H9 (cell line): ENCODE measurements around the gene VDAC2. TPM values are rescaled to one million over a fixed set of nuclear protein-coding genes. Genes with fewer than 3 reads are reported as not detected.

ENCODE experiments used
- DNase-seq: peaks from one replicate; pipeline ENCODE4 v3.0.0-alpha.2; 2017
- H2AFZ ChIP-seq: one replicate; pipeline ENCODE4 v1.6.1; 2013; ENCODE audit warnings: mild to moderate bottlenecking, low read length, control low read depth, moderate library complexity
- H2AK5ac ChIP-seq: 2 replicates; pipeline ENCODE4 v1.6.1; 2013; ENCODE audit warnings: low read length, control low read depth, mixed read lengths; ENCODE audit not compliant: insufficient read length
- H2BK120ac ChIP-seq: one replicate; pipeline ENCODE4 v1.6.1; 2013; ENCODE audit warnings: low read depth, mild to moderate bottlenecking, low read length, control low read depth, inconsistent platforms; ENCODE audit not compliant: poor library complexity, severe bottlenecking
- H2BK12ac ChIP-seq: 2 replicates; pipeline ENCODE4 v1.6.1; 2013; ENCODE audit warnings: low read length, control low read depth, mixed read lengths, low read depth; ENCODE audit not compliant: insufficient read length
- H2BK15ac ChIP-seq: 2 replicates; pipeline ENCODE4 v1.6.1; 2013; ENCODE audit warnings: low read depth, low read length, control low read depth
- H2BK20ac ChIP-seq: one replicate; pipeline ENCODE4 v1.6.1; 2013; ENCODE audit warnings: low read depth, mild to moderate bottlenecking, low read length, control low read depth, inconsistent platforms; ENCODE audit not compliant: poor library complexity, severe bottlenecking
- H2BK5ac ChIP-seq: 2 replicates; pipeline ENCODE4 v1.6.1; 2013; ENCODE audit warnings: low read length, control low read depth, mixed read lengths; ENCODE audit not compliant: insufficient read length
- H3K14ac ChIP-seq: 2 replicates; pipeline ENCODE4 v1.6.1; 2013; ENCODE audit warnings: low read length, control low read depth; ENCODE audit not compliant: insufficient read depth
- H3K18ac ChIP-seq: 2 replicates; pipeline ENCODE4 v1.6.1; 2013; ENCODE audit warnings: low read depth, mild to moderate bottlenecking, mixed read lengths, low read length, control low read depth; ENCODE audit not compliant: insufficient read length
- H3K23ac ChIP-seq: 2 replicates; pipeline ENCODE4 v1.6.1; 2013; ENCODE audit warnings: low read length, control low read depth, mixed read lengths, low read depth; ENCODE audit not compliant: insufficient read length
- H3K23me2 ChIP-seq: 2 replicates; pipeline ENCODE4 v1.6.1; 2013; ENCODE audit warnings: low read depth, mild to moderate bottlenecking, mixed read lengths, low read length, control low read depth; ENCODE audit not compliant: insufficient read length, poor library complexity, severe bottlenecking
- H3K27ac ChIP-seq: 2 replicates; pipeline ENCODE4 v1.5.1; 2013; ENCODE audit warnings: low read length, control low read depth, mixed read lengths, low read depth; ENCODE audit not compliant: insufficient read length
- H3K27me3 ChIP-seq: 2 replicates; pipeline ENCODE4 v1.6.1; 2013; ENCODE audit warnings: low read length, control low read depth, inconsistent platforms; ENCODE audit not compliant: insufficient read depth
- H3K4ac ChIP-seq: 2 replicates; pipeline ENCODE4 v1.6.1; 2013; ENCODE audit warnings: low read depth, mild to moderate bottlenecking, control low read depth, inconsistent platforms, low read length, moderate library complexity
- H3K4me1 ChIP-seq: 2 replicates; pipeline ENCODE4 v1.6.1; 2013; ENCODE audit warnings: low read length, control low read depth, inconsistent platforms; ENCODE audit not compliant: insufficient read depth
- H3K4me2 ChIP-seq: 2 replicates; pipeline ENCODE4 v1.6.1; 2013; ENCODE audit warnings: low read length, control low read depth, mixed read lengths; ENCODE audit not compliant: insufficient read length, insufficient read depth
- H3K56ac ChIP-seq: 2 replicates; pipeline ENCODE4 v1.6.1; 2013; ENCODE audit warnings: low read depth, mild to moderate bottlenecking, mixed read lengths, low read length, control low read depth; ENCODE audit not compliant: insufficient read length
- H3K79me1 ChIP-seq: 2 replicates; pipeline ENCODE4 v1.6.1; 2013; ENCODE audit warnings: low read depth, mild to moderate bottlenecking, moderate library complexity, low read length, control low read depth, inconsistent platforms; ENCODE audit not compliant: insufficient read depth, poor library complexity, severe bottlenecking
- H3K79me2 ChIP-seq: 2 replicates; pipeline ENCODE4 v1.6.1; 2013; ENCODE audit warnings: low read length, control low read depth, inconsistent platforms; ENCODE audit not compliant: insufficient read depth
- H3K9ac ChIP-seq: 2 replicates; pipeline ENCODE4 v1.6.1; 2013; ENCODE audit warnings: low read length, control low read depth, mixed read lengths; ENCODE audit not compliant: insufficient read length; ENCODE audit errors: extremely low read depth
- H3K9me3 ChIP-seq: one replicate; pipeline ENCODE4 v1.6.1; 2013; ENCODE audit warnings: low read depth, low read length, inconsistent platforms; ENCODE audit not compliant: control insufficient read depth
- H3T11ph ChIP-seq: one replicate; pipeline ENCODE4 v1.6.1; 2013; ENCODE audit warnings: mild to moderate bottlenecking, low read length, control low read depth, inconsistent platforms
- H4K20me1 ChIP-seq: one replicate; pipeline ENCODE4 v1.6.1; 2013; ENCODE audit not compliant: control insufficient read depth, insufficient read length, insufficient read depth
- H4K5ac ChIP-seq: 2 replicates; pipeline ENCODE4 v1.6.1; 2013; ENCODE audit warnings: low read depth, mild to moderate bottlenecking, mixed read lengths, low read length, control low read depth; ENCODE audit not compliant: insufficient read length
- H4K8ac ChIP-seq: replicated peaks from 2 replicates; pipeline ENCODE4 v1.6.1; 2013; ENCODE audit warnings: low read length, control low read depth, mixed read lengths, low read depth; ENCODE audit not compliant: insufficient read length
- H4K91ac ChIP-seq: 2 replicates; pipeline ENCODE4 v1.6.1; 2013; ENCODE audit warnings: low read depth, mild to moderate bottlenecking, moderate library complexity, mixed read lengths, low read length, control low read depth; ENCODE audit not compliant: insufficient read length
- H3K27ac Mint-ChIP-seq, 3 experiments: 2 replicates in 2 of 3; 3 replicates in 1 of 3; pipeline ENCODE4 v1.8.0; 2020 to 2021; ENCODE audit warnings: mixed read lengths in 3 of 3, mild to moderate bottlenecking in 1 of 3, moderate library complexity in 1 of 3
- H3K27me3 Mint-ChIP-seq: 2 replicates; pipeline ENCODE4 v1.8.0; 2021; ENCODE audit warnings: low read depth, mild to moderate bottlenecking, moderate library complexity, mixed read lengths
- H3K36me3 Mint-ChIP-seq, 3 experiments: 2 replicates in 2 of 3; 3 replicates in 1 of 3; pipeline ENCODE4 v1.8.0; 2020 to 2021; ENCODE audit warnings: low read depth in 3 of 3, mixed read lengths in 3 of 3; ENCODE audit not compliant: insufficient read depth in 1 of 3
- H3K4me1 Mint-ChIP-seq, 2 experiments: 2 replicates each; pipeline ENCODE4 v1.8.0; 2020; ENCODE audit warnings: mixed read lengths in 2 of 2
- H3K4me3 Mint-ChIP-seq, 2 experiments: 2 replicates in 1 of 2; 3 replicates in 1 of 2; pipeline ENCODE4 v1.8.0; 2020 to 2021; ENCODE audit warnings: mild to moderate bottlenecking in 2 of 2, mixed read lengths in 2 of 2, moderate library complexity in 1 of 2
- H3K9me3 Mint-ChIP-seq, 2 experiments: 2 replicates in 1 of 2; 3 replicates in 1 of 2; pipeline ENCODE4 v1.8.0; 2020; ENCODE audit warnings: mild to moderate bottlenecking in 2 of 2, mixed read lengths in 2 of 2, moderate library complexity in 1 of 2
- WGBS: extraction: QIAGEN DNeasy Blood & Tissue Kit; methylation state at CpG from one replicate; pipeline ENCODE4 v1.1.7; 2013; ENCODE audit warnings: missing lambda C conversion rate, low lambda C conversion rate, mixed read lengths; ENCODE audit not compliant: insufficient read length; ENCODE audit errors: extremely low coverage; 5-methylcytosine and 5-hydroxymethylcytosine counted together
- total RNA-seq: library from RNA; stranded (reverse); gene quantifications from 2 replicates; pipeline ENCODE4 v1.2.1, GENCODE V29; 2021
- TF ChIP-seq, protein P1 (sequence below): fragments of 200-600 bp; sonication (generic); conservative IDR thresholded peaks from 3 replicates; pipeline ENCODE4 v1.8.0; 2021; ENCODE audit warnings: antibody characterized with exemption, mild to moderate bottlenecking

VDAC2 gene
- total RNA-seq, 1 experiment from 2014 or later = 271 TPM

DNA sequence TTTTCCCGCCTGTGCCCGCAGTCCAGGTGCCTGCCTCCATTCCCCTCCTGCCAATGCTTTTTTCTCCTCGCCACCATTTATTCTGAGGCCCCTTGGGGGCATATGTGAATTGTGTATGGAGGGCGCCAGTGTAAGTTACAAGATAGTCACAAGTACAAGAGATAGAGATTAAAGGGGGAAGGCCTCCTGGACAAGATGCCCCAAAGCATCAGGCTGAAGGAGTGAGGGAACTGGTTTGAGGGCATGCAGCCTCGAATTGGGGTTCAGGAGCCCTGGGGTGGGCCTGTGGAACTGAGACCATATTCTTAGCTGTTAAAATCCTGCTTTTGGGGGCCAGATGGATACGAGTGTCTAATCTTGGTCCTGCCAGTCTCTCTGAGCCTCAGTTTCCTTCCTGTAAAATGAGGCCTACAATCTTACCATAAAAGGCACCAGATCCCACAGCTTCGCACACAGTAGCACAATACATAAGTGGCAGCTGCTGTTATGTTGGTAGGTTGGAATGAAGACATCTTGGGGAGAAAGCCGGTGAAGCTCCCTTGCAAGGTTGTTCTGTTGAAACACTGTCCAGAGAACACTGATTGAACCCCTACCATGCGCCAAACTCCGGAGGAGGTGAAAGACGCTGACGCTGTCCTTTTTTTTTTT, 25.7 kb downstream of the VDAC2 start:
- TF ChIP-seq, protein P1, sequence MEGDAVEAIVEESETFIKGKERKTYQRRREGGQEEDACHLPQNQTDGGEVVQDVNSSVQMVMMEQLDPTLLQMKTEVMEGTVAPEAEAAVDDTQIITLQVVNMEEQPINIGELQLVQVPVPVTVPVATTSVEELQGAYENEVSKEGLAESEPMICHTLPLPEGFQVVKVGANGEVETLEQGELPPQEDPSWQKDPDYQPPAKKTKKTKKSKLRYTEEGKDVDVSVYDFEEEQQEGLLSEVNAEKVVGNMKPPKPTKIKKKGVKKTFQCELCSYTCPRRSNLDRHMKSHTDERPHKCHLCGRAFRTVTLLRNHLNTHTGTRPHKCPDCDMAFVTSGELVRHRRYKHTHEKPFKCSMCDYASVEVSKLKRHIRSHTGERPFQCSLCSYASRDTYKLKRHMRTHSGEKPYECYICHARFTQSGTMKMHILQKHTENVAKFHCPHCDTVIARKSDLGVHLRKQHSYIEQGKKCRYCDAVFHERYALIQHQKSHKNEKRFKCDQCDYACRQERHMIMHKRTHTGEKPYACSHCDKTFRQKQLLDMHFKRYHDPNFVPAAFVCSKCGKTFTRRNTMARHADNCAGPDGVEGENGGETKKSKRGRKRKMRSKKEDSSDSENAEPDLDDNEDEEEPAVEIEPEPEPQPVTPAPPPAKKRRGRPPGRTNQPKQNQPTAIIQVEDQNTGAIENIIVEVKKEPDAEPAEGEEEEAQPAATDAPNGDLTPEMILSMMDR = no peak; the same call in 2 of the 3 replicates
- no peak overlapping the region for H3K18ac ChIP-seq
- H4K5ac ChIP-seq = no peak overlapping the region
- no peak overlapping the region for H4K8ac ChIP-seq
- WGBS = no CpG with 5 or more reads among the region's 12 CpGs
- H3K9me3 ChIP-seq = no peaks in the 10 kb centered on the region
- no peak overlapping the region for H3K9ac ChIP-seq
- H3K4me2 ChIP-seq = no peak overlapping the region
- Mint-ChIP-seq H3K27me3 (no peaks in the 10 kb centered on the region), H3K4me3 (peak overlapping the region; percentile 40 to 76; a peak in 4 of 5 replicates), H3K27ac (0 out of 7 replicates have a peak overlapping the region, but pooled peaks of 1 of the 3 experiments have one; percentile 39), H3K36me3 (peaks cover 18 to 22% (median 21%) of the 10 kb centered on the region in 3 experiments), H3K9me3 (no peaks in the 10 kb centered on the region), H3K4me1 (peaks cover 13 to 14% of the 10 kb centered on the region in 2 experiments)
- H2BK12ac ChIP-seq = no peak overlapping the region
- no peak overlapping the region for H3T11ph ChIP-seq
- DNase-seq = no peak
- H3K4me1 ChIP-seq = no peaks in the 10 kb centered on the region; the same call in 1 of the 2 replicates
- H4K20me1 ChIP-seq = no peaks in the 10 kb centered on the region
- H2BK120ac ChIP-seq = no peak overlapping the region
- no peaks in the 10 kb centered on the region for H3K79me1 ChIP-seq
- H4K91ac ChIP-seq = no peak overlapping the region
- no peak overlapping the region for H3K56ac ChIP-seq
- no peaks in the 10 kb centered on the region for H3K27me3 ChIP-seq
- H3K14ac ChIP-seq = no peak overlapping the region
- H3K27ac ChIP-seq = no peak overlapping the region
- H2BK5ac ChIP-seq = no peak overlapping the region
- no peaks in the 10 kb centered on the region for H3K79me2 ChIP-seq
- H3K23me2 ChIP-seq = peaks cover 17% of the 10 kb centered on the region
- H3K4ac ChIP-seq = no peak overlapping the region
- H3K23ac ChIP-seq = no peak overlapping the region
- H2BK15ac ChIP-seq = no peak overlapping the region
- no peak overlapping the region for H2BK20ac ChIP-seq
- H2AK5ac ChIP-seq = no peak overlapping the region
- H2AFZ ChIP-seq = no peak overlapping the region
